ENCODE results near the gene RBM18. TPM values are rescaled to one million over a fixed set of nuclear protein-coding genes. Genes with fewer than 3 reads are reported as not detected.

Gene RBM18
- total RNA-seq, 3 donors from 2014 or later: 15.6 to 21.5 (median 17.2) TPM

- Histone ChIP-seq H3K9me3 (no peaks in the 10 kb centered on the region), H3K4me3 (no peak overlapping the region), H3K36me3 (ENCODE audit: low read depth) (no peaks in the 10 kb centered on the region), H3K4me1 (ENCODE audit: low read depth) (no peaks in the 10 kb centered on the region)
- intact Hi-C loops (cut with DNase I, micrococcal nuclease): no loop called here
- ATAC-seq (no peak), DNase-seq (no peak)
- TF ChIP-seq CTCF (IDR thresholded peaks at IDR 0.05): no peak
Measured at GRCh38 chr9:122193651-122194050, 71.0 kb downstream of the RBM18 start.

DNA sequence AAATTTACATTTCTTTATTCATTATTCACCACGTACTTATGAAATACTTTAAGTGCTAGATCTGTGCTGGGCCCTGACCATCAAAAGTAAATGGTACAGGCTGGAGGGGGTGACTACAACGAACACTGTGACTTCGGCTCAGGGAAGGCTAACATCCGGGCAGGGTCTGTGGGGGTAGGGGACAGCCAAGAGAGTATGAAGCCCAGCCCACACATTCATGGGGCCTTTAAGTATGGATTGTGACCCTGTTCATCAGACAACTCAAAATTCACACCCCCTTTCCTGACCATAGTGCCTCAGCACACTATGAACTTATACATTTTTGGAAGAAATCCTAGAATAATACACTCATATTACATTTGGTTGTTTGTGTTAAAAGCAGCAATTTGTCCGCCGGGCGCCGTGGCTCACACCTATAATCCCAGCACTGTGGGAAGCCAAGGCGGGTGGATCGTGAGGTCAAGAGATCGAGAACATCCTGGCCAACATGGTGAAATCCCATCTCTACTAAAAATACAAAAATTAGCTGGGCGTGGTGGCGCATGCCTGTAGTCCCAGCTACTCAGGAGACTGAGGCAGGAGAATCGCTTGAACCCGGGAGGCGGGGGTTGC is 71.6 kb downstream of the RBM18 start:
- H3K4me3 ChIP-seq: no peak overlapping the region
- H3K9me3 ChIP-seq: no peaks in the 10 kb centered on the region
- TF ChIP-seq CTCF (IDR thresholded peaks at IDR 0.05): no peak
- ATAC-seq (no peak), DNase-seq (no peak)
- intact Hi-C loops (cut with DNase I, micrococcal nuclease): no loop called here
- H3K4me1 ChIP-seq (ENCODE audit: low read depth): no peaks in the 10 kb centered on the region
- H3K36me3 ChIP-seq (ENCODE audit: low read depth): no peaks in the 10 kb centered on the region

DNA sequence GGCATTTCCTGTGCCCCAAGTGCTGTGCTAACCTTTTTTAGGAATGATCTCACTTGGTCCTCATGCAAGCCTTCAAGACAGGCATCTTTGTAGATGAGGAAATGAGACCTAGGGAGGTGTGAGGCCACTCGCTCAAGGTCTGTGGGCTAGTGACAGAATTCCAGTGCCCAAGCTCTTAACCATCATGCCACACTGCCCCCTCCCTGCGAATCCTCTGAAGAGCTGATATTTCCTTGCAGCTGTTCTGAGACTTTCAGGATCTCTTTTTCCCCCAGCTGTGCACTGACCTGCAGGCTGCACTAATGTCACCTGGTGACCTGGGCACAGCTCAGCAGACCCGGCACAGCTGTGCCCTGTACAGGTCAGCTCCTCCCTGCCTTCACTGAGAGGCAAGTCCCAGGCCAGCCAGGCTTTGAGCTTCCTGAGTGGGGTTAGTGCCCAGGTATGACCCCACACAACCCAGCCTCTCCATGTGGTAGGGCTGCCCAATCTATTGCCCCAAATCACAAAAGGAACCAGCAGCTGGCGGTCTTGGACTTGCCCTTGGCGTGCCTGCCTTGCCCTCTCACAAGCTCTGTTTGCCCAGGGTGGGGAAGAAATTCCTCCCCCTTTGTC is 72.3 kb downstream of the RBM18 start:
- ATAC-seq (peak; percentile 32), DNase-seq (no peak)
- intact Hi-C loops (cut with DNase I, micrococcal nuclease): no loop called here
- Histone ChIP-seq H3K4me1 (ENCODE audit: low read depth) (no peaks in the 10 kb centered on the region), H3K4me3 (no peak overlapping the region), H3K36me3 (ENCODE audit: low read depth) (no peaks in the 10 kb centered on the region), H3K9me3 (no peaks in the 10 kb centered on the region)
- TF ChIP-seq CTCF (IDR thresholded peaks at IDR 0.05): no peak

GRCh38 chr9:122191584-122191983 is 73.1 kb downstream of the RBM18 start:
- Histone ChIP-seq H3K9me3 (no peaks in the 10 kb centered on the region), H3K36me3 (ENCODE audit: low read depth) (no peaks in the 10 kb centered on the region), H3K4me3 (no peak overlapping the region), H3K4me1 (ENCODE audit: low read depth) (no peaks in the 10 kb centered on the region)
- TF ChIP-seq CTCF (IDR thresholded peaks at IDR 0.05): no peak
- ATAC-seq: no peak
- intact Hi-C loops (cut with DNase I, micrococcal nuclease): no loop called here
- DNase-seq: no peak

DNA sequence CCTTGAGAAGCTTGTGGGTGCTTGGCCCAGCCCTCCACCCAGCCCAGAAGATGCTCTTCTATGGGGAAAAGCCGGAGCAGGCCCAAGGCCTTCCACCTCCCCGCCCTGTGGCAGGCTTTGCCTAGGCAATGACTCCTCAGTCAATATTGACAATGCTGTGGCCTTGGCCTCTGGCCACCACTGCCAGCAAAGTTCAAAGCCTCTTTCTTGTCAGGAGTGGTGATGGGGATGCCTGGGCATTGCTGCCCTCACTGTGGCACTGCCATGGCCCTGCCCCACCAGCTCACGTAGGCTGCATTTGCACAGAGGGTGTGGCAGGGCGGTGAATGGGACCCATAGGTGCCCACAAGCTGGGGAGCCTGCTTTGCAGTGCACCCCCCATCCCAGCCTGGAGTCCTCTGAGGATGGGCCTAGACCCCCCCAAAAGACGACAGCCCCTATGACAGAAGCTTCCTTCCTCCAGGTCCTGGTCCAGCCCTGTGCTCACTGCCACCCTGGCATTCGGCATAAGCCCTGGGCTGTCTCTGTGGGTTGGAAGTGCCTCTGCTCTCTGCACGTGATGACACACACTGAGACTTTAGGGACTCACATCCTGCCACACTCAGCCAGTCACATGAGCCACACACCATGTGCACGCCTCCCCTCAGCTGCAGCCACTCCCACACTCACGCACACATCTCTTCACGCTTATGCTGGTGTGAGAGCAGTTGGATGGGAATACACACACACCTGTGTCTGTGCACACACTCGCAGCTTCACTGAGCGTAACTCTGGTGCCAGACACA is 73.9 kb downstream of the RBM18 start:
- Histone ChIP-seq H3K36me3 (ENCODE audit: low read depth) (no peaks in the 10 kb centered on the region), H3K9me3 (no peaks in the 10 kb centered on the region), H3K4me1 (ENCODE audit: low read depth) (no peaks in the 10 kb centered on the region), H3K4me3 (no peak overlapping the region)
- ATAC-seq: peak; percentile 32
- intact Hi-C loops (cut with DNase I, micrococcal nuclease): no loop called here
- peak in 1 of 3 donors; percentile 27 for DNase-seq
- no peak for TF ChIP-seq CTCF (IDR thresholded peaks at IDR 0.05)
